Limb (tissue), 2 donors: ENCODE data around the gene MGLL.
"Not testable (repeated sequence)": the region's sequence is repeated elsewhere in the genome, so short reads cannot be mapped to it uniquely, and the experiment has no call there.

Experiments
- DNase-seq, 2 donors: peaks; one replicate each; pipeline ENCODE4 v3.0.0-alpha.2; 2016; ENCODE audit errors: extremely low spot score in 2 of 2

The MGLL gene

DNA sequence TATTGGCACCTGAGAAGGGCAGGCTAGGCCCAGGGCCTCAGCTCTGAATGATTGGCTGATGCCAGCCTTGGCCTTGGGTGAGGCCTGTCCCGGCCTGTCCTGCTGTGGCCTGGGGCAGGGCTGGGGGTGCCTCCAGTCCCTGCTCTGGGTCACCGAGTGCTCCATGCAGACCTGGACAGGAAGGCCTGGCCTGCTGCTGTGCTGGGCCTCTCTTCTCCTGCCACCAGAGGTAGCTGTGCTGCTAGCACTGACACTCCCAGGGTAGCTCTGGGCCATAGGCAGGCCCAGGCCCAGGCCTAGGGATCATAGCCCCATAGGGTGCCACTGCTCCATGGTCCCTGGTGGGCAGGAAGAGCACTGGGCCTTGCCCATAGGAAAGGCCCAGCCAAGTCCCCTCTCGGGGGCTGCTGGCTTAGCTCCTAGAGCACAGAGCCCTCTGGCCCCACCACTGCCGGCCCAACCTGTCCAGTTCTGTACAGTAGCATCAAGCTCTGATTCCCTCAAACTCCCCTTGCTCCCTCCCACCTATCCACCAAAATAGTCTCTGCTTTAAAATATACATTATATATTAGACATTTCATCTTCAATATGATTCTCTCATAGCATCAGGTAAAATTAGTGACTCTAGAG is 131.4 kb downstream of the MGLL start:
- no peak for DNase-seq

DNA sequence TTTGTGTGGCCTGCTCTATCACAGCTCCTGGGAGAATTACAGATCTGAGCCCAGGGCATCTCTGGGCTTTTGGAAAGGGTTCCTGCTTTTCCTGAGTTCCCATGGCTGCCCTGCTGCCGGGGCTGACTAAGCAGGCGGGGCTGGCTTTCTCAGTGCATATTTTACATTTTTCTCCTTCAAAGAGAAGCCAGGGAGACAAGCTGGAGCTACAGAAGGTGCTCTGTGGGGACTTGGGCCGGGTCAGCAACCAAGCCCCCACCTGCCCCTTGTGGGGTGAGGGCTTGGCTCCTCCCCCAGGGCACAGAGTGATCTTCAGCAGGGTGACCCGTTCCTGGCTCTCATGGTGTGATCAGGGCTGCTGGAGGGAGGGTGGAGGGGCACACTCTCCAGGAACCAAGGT is 132.2 kb downstream of the MGLL start:
- DNase-seq, result no peak

DNA sequence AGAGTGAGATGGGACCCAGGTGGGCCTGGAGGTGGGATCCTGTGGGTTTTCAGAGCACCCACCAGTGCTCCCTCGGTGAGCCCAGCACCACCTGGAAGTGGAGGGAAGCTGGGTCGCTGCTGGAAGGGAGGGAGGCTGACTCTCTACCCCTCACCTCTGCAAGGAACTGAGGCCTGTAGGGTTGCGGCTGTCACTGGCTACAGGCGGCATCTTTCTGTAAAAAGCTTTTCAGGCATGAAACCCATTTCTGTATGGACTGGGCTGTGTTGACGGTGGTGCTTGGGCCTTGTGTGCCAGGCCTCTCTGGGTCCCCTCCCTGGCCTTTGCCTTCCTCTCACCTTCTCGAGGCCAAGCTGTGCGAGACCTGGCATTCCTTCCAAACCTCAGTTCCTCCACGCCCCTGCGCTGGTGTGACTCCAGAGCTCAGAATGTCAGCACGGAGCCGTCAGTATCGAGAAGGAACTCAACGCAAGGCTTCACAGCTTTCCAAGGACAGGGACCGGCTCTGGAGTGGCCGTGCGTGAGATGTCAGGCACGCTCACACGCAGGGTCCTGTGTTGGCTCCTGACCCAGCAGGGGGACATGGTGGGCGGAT is 133.0 kb downstream of the MGLL start:
- DNase-seq, result no peak

- DNase-seq, result peak in 1 of 2 donors; percentile 73
Measured at GRCh38 chr3:127688416-127689265, 133.7 kb downstream of the MGLL start.

DNA sequence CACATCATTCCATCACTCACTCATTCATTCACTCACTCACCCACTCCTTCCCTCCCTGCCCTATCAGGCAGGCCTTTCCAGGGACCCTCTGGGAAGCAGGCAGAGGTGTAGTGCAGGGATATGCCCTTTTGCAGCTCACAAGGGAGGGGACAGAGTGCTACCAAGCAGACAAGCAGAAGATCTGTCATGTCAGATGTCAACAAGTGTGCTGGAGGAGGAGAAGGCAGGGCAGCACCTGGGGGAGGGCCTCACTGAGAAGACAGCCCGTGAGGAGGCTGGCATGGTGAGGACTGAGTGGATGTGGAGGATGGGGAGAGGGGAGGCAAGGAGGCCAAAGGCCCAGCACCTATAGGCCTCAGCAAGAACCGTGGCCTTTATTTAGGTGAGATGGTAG is 134.3 kb downstream of the MGLL start:
- no peak for DNase-seq

DNA sequence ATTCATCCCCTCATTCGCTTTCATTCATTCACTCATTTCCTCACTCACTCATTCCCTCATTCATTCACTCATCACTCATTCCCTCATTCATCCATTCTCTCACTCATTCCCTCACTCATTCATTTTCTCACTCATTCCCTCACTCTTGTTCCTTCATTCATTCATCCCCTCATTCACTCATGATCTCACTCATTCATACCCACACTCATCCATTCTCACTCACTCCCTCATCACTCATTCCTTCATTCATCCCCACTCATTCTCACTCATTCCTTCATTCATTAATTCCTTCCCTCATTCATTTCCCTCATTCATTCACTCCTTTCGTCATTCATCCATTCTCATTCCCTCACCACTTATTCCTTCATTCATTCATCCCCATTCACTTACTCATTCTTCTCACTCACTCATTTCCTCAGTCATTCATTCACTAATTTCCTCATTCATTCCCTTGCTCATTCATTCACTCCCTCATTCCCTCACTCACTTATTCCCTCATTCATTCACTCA is 135.0 kb downstream of the MGLL start:
- DNase-seq, result no peak

DNA sequence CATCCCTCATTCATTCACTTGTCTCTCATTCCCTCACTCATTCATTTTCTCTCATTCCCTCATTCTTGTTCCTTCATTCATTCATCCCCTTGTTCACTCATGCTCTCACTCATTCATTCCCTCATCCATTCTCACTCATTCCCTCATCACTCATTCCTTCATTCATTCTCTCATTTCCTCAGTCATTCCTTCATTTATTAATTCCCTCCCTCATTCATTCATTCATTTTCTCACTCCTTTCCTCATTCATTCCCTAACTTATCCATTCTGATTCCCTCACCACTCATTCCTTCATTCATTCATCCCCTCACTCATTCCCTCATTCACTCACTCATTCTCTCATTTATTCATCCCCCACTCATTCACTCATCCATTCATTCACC is 135.8 kb downstream of the MGLL start:
- DNase-seq, result no peak

DNA sequence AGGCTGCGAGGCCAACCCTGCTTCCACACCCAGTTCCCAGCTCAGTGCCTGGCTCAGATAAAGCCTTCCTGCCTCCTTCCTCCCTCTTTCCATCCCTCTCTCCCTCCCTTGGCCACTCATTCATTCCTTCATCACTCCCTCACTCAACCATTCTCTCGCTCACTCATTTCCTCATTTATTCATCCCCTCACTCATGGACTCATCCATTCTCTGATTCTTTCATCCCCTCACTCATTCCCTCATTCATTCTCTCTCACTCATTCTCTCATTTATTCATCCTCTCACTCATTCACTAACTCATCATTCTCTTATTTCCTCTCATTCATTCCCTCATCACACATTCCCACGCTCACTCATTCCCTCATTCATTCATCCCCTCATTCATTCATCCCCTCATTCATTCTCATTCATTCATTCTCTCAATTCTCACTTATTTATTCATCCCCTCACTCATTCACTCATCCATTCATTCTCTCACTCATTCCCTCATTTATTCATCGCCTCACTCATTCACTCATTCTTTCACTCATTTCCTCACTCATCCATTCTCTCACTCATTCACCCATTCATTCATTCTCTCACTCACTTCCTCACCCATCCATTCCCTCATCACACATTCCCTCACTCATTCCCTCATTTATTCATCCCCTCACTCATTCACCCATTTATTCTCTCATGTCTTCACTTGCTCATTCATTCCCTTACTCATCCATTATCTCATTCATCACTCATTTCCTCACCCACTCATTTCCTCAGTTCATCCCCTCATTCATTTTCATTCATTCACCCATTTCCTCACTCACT is 136.4 kb downstream of the MGLL start:
- DNase-seq, result no peak

- DNase-seq, result peak in 1 of 2 donors; percentile 21
Measured at GRCh38 chr3:127684871-127685707, 137.2 kb downstream of the MGLL start.

DNA sequence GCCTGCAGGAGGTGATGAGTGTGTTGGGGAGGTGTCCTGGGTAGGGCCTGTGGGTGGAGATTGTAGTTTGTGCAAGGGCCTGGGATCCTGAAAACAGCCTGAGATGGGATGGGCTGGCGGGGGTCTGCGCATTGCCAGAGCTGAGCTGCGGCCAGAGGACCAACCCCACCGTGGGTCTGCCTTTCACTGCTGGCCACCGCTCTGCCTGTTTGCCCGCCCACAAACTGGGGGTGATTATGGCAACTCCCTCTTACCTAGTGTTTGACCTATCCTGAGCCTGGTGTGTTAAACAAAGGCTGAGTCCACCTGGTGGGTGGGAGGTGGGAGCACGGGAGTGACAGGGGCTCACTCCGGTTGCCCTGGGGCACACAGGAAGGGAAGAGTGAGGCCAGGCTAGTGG is 139.8 kb downstream of the MGLL start:
- DNase-seq, result peak in 1 of 2 donors; percentile 25

DNA sequence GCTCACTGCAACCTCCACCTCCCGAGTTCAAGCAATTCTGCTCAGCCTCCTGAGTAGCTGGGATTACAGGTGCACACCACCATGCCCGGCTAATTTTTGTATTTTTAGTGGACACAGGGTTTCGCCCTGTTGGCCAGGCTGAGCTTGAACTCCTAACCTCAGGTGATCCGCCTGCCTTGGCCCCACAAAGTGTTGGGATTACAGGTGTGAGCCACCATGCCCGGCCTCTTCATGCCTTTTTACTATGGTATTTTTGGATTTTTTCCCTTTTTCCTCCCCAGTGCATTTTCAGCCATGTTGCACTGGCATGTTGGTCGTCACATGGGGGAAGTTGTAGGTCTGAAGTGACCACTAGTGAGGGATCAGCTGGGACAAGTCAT is 140.2 kb downstream of the MGLL start:
- DNase-seq, result not testable (repeated sequence)

DNA sequence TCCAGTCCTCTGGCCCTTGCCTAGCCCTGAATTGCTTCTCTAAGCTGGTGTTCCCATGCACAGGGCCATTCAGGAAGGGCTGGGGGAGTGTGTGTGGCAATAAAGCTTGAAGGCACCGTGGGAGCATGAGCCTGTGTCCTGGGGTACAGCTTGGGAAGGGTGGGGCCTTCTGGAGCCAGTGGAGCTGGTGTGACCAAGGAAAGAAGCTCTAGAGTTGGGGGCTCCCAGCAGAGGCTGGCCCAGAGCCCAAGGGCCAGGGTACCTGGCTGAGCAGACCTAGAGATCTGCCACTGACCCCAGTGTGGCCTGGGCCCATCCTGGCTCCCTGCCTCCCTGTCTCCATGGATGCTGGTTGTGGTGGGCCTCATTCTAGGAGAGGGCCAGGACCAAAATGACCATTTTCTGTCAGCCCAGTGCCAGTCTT is 141.5 kb downstream of the MGLL start:
- DNase-seq, result no peak

GRCh38 chr3:127680146-127680661 is 142.1 kb downstream of the MGLL start:
- no peak for DNase-seq

GRCh38 chr3:127679534-127680145 is 142.7 kb downstream of the MGLL start:
- DNase-seq, result no peak

DNA sequence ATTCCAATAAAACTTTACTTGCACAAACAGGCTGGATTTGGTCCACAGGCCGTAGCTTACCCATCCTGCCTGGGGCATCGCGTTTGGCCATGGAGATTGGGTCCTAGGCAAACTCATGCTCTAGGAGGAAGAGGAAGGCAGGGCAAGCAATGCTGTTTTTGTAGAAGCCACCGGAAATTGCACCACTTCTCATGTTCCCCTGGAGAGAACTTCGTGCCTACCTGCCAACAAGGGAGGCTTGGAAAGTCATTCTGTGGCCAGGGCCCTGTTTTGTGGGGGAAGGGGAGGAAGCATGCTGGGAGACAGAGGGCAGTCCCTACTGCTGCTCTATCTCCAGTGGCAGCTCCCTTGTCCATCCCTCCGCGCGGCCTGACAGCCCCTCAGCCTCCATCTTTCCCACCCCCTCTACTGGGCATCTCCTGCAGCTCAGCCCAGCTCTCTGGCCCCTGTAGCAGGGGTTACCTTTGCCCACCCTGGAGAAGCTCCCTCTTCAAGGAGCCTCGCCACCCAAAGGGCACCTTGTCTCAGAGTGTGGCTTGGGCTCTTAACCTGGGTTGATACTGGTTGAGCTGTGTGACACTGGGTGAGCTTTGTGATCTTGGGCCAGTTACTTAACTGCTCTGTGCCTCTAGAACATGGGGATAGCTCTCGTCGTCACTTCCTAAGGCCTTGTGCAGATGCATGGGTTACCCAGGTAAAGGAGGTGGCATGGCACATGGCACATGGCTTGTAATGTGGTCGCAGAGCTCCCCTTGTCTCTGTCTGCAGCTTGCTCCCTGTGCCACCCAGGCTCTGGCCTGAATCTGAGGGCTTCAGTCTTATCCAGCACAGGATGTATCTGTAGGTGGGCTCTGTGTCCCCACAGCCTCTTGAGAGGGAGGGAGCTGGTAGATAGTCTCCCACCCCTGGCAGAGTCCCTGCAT is 143.4 kb downstream of the MGLL start:
- DNase-seq, result no peak

- DNase-seq, result no peak
Measured at GRCh38 chr3:127678315-127678599, 144.1 kb downstream of the MGLL start.

DNA sequence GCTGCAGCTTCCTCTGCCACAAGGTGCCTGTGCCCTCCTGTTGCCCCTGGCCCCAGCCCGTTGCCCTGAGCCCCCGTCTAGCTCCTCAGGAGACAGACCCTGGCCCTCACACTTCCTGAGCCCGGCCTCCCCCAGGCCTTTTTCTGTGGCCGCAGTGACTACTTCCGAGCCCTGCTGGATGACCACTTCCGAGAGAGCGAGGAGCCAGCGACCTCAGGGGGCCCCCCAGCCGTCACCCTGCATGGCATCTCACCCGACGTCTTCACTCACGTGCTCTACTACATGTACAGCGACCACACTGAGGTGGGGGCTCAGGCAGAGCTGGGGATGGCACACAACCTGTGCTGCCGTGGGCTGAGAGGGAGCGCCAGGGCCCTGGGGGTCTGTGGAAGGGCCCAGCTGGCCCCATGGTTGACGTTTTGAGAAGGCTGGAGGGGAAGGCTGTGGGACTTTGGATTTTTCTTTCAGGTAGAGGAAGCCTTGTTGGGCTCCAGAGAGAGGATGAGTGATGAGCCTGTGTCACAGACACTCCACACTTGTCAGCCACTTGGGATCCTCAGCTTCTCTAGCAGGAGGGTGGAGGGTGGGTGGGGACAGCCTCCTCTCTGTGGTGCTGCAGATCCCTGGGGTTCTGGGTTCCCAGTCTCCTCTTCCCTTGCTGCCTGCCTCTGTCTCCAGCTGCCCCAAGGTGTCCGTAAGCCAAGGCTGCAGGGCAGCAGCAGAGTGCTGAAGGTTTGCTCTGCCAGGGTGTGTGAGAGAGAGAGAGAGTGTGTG is 144.6 kb downstream of the MGLL start:
- no peak for DNase-seq

GRCh38 chr3:127676921-127677351 is 145.4 kb downstream of the MGLL start:
- DNase-seq, result no peak
